Activated CD8-positive, alpha-beta memory T cell treated with anti-CD3 and anti-CD28 coated beads, Interleukin-2, amount 50 U/mL, for 1 hour (primary cell): ENCODE results near the gene TXNRD1.
"Not testable (repeated sequence)": the region's sequence is repeated elsewhere in the genome, so short reads cannot be mapped to it uniquely, and the experiment has no call there.

Experiments used
- DNase-seq: peaks from one replicate; pipeline ENCODE4 v3.0.0-alpha.2; 2020; ENCODE audit errors: extremely low read depth

TXNRD1 gene

DNA sequence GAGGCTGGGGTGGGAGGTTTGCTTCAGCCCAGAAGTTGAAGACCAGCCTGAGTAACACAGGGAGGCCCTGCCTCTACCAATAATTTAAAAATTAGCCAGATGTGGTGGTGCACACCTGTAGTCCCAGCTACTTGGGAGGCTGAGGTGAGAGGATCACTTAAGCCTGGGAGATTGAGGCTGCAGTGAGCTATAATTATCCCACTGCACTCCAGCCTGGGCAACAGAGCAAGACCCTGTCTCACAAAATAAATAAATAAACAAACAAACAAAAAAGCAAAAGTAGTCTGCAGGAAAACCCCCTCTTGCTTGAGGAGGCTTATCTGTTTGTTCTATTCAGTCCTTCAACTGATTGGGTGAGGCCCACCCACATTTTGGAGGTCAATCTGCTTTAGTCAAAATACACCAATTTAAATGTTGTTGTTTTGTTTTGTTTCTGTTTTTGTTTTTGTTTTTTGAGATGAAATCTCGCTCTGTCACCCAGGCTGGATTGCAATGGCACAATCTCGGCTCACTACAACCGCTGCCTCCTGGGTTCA, 24.9 kb upstream of the TXNRD1 start:
- no peak for DNase-seq

DNA sequence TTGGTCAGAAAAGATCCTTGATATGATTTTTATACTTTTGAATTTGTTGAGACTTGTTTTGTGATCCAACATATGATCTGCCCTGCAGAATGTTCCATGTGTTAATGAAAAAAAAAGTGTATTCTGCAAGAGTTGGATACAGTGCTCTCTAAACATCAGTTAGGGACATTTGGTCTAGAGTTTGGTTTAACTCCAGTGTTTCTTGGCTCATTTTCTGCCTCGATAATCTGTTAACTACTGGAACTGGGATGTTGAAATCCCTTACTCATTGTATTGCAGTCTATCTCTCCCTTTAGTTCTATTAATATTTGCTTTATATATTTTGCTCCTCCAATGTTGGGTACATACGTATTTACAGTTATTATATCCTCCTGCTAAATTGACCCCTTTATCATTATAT, 18.3 kb upstream of the TXNRD1 start:
- DNase-seq = no peak

DNA sequence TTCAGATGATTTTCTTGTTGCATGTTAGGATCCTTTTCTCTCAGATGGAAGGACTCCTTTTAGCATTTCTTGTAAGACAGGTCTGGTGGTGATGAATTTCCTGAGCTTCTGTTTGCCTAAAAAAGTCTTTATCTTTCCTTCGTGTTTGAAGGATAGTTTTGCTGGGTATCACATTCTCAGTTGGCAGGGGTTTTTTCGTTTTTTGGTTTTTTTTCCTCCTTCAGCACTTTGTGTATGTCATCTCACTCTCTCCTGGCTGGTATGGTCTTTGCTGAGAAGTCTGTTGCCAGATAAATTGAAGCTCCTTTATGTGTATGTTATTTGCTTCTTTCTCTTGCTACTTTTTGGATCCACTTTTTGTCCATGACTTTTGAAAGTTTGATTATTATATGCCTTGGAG, 15.6 kb upstream of the TXNRD1 start:
- no peak for DNase-seq

DNA sequence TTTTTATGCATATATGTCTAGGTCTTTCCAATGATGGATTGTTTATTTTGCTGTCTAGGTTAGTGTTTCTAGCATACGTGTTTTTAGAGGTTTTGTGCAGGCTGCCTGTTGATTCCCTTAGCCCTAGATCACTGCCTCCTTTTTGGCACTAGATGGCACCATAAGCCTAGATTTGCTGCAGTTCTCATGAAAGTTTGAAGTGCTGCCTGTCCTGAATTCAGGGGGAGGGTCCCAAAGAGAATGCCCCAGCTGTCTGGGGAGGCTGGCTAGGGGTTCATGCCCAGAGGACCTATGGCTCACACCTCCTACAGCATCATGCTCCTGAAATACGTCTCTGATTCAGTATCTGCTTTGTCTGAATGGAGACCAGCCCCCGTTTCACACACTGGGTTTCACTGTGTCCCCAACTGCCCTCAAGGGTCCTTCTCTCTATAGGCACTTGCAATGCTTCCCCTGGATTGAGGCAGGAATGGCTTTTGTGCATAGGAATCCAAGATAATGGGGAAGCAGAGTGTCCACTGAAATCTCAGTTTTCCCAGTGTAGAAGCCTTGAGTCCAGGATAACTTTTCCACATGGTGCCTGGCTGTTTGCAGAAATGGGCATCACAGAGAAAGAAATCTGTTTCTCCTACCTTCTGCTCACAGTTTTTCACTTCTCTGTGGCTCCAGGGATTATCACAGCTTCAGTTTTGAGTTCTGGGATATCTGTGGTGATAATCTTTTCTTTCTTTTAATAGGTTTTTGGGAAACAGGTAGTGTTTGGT, 14.2 kb upstream of the TXNRD1 start:
- DNase-seq = no peak

DNA sequence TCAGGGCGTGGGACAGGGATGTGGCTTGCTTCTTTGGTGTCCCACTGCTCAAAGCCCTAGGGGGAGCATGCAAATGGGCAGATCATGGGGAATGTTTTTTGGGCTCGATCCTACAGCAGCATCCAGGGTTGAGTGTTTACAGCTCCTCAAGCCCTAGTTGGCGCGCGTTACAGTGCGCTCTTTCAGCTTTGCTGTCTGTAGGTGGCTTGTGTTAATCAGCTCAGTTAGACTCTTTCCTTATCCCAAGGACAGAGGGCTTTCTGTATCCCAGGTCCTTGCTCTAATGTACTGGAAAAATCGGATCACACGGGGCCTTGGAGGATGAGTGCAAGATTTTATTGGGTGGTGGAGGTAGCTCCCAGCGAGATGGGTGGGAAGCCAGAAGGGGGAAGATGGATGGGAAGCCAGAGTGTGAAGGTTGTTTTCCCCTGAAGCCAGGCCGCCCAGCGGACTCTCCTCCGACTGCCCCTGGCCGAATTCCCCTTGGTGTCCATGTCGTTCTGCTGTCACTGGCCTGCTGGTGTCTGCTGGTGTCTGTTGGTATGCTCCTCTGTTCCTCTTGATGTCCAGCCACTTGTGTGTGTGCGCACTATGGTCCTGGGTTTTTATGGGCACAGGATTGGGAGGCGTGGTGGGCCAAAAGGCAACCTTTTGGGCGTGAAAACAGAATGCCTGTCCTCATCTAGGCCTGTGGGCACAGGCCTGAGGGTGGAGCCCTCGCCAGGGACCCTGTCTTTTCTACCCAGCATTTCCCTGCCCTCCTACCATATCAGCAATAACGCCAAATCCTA, 10.7 kb upstream of the TXNRD1 start:
- DNase-seq = no peak

DNA sequence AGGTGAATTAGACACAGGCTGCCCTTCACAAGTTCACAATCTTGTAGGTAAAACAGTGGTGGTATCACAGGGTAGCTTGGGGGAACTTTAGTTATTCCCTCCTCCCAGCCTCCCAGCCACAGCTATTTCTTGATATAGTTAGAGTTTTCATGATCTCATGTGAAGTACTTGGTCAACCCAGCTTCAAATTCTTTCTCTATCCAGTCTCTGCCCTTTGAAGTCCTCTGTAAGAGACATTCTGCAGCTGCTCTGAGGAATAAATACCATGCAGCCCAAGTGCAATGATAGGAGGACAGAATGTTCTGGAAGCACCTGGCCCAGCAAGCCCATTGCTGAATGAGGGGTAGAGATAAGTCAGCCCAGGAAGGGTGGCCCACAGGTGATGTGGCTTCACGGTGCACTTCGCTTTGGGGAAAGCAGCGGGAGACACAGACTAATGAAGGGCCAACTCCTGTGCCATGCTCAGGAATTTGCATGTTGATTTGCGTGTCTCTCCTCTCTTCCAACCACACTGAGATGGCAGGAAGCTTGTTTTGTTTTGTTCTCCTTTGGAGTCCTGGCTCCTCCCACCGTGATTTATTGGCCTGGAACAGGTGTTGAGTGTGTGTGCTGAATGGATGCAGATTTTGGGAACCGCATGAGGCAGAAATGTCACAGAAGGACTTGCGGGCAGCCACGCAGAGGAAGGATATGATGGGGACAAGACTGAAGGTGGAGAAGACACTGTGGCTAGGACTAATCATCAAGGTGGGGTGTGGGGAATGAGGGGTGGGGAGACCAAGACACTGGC, 8.0 kb upstream of the TXNRD1 start:
- no peak for DNase-seq

DNA sequence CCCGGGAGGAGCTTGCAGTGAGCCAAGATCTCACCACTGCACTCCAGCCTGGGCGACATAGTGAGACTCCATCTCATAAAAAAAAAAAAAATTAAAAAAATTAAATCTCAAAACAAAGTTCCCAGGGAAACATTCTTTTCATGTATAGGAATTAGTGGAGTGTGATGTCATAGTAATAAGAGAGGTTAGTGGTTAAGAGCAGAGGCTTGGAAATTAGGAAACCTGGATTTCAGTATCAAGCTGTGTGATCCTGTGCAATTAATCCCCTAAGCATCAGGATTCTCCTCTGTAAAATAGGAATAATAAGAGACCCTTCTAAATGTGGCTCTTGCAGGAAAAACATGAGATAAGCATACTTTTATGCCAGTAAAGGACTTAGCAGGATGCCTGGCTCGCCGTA, 3.1 kb upstream of the TXNRD1 start:
- no peak for DNase-seq

DNA sequence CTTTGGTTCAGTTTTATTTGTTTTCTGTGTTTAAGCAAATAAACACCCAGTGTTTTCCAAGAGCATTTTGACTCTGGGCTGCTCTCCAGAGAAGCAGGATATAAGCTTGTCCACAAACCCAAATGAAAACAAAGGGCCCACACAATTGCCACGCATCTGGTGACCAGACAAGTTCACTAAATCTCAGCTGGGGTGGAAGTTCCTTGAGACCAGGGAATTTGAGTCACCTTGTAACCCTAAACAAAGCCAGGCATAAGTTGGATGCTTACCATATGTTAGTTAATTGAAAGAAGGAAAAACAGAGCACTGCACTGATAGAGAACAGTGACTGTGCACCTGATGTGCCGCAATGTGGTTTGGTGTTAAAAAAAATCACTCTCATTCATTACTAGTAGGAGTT, 1.6 kb upstream of the TXNRD1 start:
- DNase-seq = no peak

DNA sequence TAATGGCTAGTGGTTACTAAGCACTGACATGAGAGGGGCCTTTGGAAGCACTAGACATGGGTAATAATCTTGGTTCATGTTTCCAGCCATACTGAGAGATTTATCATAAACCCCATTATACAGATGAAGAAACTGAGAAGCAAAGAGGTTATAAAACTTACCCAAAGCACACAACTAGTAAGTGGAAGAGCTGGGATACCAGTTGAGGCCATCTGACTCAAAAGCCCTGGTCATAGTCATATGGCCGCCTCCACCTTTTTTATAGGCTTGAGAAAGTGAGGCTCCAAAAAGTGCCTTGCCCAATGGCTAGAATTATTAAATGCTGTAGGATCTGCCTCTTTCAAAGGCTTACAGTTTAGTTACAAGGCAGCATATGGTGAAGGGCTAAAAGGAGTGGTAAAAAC, 944 bp downstream of the TXNRD1 start:
- DNase-seq = no peak

DNA sequence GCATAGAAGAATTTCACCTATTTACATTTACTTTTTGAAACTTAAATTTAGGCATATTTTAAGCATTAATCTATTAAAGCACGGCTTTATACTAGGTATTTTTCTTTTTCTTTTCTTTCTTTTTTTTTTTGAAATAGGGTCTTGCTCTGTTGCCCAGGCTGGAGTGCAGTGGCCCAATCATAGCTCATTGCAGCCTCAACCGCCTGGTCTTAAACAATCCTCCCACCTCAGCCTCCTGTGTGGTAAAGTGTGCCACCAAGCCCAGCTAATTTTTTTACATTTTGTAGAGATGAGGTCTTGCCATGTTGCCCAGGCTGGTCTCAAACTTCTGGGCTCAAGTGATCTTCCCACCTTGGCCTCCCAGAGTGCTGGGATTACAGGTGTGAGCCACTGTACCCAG, 2.9 kb downstream of the TXNRD1 start:
- DNase-seq = not testable (repeated sequence)

DNA sequence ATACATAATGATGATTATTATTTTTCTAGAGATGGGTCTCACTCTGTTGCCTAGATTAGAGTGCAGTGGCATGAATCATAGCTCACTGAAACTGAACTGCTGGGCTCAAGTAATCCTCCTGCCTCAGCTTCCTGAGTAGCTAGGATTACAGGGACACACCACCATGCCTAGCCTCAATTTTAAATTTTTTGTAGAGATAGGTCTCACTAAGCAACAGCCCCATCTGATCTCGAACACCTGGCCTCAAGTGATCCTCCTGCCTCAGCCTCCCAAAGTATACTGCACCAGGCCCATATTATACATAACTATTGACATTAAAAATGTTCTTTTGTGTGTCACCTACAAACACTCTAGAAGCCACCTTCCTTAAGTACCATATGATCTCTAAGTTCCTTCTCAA, 3.4 kb downstream of the TXNRD1 start:
- DNase-seq = no peak

DNA sequence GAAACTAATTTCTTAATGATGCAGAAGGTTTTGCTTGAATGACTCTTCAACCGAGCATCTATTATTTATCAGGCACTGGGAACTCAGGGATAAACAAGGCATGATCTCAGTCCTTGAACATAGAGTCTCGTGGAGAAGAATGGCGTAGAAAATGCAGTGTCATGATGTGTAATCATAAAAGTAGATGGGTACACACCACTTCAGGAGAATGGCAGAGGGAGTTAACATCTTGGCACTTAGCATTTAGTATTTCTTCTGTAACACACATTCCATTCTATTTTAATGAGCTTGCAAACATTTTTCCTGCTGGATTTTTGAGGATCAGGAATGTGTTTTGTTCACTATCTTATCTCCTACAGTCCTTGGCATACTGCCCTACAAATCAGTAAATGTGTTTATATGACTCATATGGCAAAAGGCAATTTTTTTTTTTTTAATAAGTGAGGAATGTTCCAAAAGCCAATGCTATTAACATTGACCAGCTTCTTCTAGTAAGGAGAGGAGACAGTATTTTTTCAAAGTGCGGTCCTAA, 3.8 kb downstream of the TXNRD1 start:
- no peak for DNase-seq

DNA sequence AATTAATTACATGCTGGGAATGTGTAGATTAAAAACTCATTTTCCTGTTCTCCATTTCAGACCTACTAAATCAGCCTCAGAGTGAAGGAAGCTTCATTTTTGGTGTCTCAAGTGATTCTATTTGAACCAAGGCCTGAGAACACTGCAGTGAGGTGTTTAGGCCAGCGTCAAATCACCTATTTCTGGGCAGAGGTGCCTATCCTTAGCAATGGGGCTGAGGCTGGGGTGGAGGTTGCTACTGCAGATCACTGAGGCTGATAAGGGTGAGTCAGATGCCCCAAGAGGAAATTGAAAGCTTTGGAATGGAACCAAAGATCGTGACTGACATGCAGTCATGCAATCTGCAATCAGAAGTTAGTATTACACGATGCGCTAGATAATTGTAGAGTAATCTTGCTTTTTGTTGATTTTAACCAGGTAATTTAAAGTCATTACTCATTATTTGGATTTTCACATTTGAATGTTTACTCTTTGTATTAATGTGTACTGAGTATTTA, 4.4 kb downstream of the TXNRD1 start:
- DNase-seq = no peak

DNA sequence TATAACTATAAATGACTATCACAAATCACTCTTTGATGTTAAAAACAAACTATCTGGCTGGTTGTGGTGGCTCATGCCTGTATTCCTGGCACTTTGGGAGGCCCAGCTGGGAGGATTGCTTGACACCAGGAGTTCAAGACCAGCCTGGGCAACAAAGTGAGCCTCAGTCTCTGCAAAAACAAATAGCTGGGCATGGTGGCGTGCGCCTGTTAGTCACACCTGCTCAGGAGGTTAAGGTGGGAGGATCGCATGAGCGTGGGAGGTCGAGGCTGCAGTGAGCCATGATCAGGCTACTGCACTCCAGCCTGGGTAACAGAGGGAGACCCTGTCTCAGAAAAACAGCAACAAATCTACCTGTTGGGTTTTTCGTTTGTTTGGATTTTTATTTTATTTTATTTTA, 5.4 kb downstream of the TXNRD1 start:
- DNase-seq = no peak

DNA sequence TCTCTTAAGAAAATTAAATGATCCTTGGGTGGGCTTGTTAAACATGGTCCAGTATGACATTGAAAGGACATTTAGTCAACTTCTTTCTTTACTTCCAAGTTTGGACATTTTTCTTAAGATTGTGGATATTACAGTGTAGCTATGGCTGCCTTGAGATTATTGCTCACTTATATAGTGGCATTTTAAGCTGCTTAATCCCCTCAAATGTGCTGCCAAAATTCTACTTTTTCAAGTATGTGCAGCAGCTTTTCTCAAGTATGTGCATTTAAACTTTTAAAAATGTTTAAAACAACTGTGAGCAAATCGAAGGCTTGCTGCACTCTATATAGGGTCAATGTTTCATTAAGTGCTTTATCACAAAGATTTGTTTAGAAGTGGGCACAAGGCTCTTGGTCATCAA, 7.4 kb downstream of the TXNRD1 start:
- DNase-seq = no peak

DNA sequence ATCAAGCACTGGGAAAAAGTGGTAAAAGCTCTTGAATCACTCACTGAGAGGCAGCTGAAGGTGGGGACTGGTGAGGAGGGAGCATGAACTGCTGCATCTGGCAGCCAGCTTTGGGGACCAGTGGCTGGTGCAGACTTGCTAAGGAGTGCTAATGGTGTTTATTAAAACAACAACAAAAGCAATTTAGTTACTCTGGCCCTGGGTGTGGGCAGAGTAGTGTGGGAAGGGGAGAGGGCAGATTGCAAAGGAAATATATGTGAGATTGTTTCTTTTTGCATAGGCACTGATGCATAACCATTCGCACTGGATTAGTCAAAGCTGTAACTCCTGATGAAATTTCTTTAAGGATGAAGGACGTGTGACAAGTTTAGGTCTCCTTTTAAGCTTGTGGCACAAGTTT, 8.1 kb downstream of the TXNRD1 start:
- no peak for DNase-seq

DNA sequence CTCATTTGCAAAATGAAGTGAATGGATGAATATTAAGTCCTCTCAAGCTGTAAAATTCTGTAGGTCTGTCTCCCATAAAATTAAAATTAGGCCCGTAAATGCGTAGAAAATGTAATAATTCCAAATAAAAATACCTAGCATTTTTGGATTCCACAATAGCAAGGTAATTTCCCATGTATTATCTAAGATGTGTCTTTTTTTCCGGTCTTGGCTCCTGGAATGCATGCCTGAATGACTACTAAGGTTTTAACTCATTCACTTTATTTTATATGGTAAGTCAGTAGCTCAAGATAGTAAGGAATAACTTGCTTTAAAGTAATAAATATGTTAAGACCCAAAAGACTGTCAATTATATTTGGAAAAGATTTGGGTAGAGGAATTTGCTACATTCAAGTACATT, 11.1 kb downstream of the TXNRD1 start:
- no peak for DNase-seq

DNA sequence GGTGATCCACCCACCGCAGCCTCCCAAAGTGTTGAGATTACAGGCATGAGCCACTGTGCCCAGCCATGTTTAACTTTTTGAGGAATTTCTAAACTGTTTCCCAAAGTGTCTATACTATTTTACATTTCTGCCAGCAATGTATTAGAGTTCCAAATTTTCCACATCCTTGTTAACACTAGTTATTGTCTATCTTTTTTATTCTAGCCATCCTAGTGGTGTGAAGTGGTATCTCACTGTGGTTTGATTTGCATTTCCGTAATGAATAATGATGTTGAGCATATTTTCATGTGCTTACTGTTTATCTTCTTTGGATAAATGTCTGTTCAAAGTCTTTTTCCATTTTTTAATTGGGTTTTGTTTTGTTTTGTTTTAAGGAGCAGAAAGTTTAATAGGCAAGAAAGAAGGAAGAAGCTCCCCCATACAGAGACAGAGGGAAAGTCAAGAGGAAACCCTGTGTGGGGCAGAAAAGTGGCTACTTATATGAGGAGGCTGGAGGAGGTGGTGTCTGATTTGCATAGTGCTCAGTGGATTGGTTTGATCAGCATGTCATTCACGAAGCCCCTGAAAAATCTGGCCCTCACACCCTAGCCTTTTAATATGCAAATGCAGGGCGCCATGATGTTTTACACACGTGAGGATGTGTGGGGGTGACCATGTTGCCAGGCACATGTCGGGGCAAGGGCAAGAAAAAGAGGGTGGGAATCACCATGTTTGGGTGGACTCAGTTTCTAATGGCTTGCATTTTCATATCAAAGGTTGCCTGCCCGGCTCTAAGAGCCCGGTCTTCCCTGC, 14.9 kb downstream of the TXNRD1 start:
- DNase-seq = no peak

DNA sequence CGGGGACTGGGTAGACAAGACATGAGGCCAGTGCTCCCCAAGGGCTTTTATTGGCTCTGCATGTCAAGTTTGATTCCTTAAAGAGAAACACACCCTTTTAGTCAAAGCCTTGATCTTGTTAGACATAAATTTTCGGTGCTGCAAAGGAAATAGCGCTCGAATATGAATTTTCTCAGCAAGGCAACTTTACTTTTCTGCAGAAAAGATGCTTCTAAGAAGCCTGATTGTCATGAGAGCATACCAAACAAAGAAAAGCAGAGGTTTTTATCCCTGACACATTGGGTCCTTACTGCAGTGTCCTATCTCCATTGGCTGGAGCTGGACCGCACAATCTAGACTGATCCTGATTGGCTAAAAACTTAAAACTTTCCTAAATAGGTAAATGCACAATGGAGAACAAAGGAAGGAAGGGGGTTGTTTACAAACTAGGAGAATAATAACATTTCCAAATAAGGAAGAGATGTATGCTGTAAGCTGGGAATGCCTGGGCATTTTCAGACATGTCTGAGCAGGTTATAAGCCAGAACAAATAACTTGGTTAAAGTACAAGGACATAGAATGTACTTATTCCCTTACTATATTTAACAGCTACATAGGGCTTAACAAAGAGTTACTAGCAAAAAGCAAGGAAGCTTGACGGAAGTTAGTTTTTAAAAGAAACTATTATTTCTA, 17.2 kb downstream of the TXNRD1 start:
- DNase-seq = no peak

DNA sequence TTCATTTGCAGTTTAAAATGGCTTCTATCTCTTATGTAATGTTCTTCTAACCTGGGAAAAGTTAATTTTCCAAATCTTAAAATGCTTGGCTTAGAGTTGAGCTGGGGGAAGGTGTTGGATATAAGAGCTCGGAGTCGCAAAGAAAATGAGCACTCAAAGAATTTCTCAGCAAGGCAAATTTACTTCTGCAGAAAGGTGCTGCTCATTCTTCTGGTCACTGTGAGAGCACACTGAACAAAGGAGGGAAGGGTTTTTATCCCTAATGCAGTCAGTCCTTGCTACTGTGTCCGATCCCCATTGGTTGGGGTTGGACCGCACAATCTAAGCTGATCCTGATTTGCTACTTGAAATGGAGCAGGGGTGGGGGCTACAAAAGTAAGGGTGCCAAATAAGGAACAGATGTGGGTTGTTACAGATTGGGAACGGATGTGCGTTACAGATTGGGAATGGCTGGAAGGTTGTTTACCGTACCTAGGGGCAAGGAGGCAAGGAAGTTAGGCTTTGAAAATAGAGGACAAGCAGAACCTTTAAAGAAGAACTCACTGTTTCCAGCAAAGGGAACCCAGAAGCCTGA, 19.4 kb downstream of the TXNRD1 start:
- DNase-seq = no peak
